Renal cortex interstitium (tissue), 11 donors: ENCODE measurements around the gene UMAD1. TPM values are rescaled to one million over a fixed set of nuclear protein-coding genes. Genes with fewer than 3 reads are reported as not detected.
A peak's percentile ranks its signal among the peaks of the same experiment; 100 is the strongest.

ENCODE experiments used
- DNase-seq, 11 donors: peaks; one replicate each; pipeline ENCODE4 v3.0.0-alpha.2; 2013; ENCODE audit warnings: low read depth in 9 of 11, low spot score in 4 of 11; ENCODE audit errors: extremely low read depth in 1 of 11
- polyA plus RNA-seq, 3 donors: library from polyadenylated mRNA; unstranded; fragments of 120-200 nt; gene quantifications; one replicate each; pipeline ENCODE4 v1.2.1, GENCODE V29; 2013; ENCODE audit not compliant: insufficient read length in 3 of 3

UMAD1 gene
- polyA plus RNA-seq, 3 donors, result 18.4 to 21.3 (median 20.8) TPM

DNA sequence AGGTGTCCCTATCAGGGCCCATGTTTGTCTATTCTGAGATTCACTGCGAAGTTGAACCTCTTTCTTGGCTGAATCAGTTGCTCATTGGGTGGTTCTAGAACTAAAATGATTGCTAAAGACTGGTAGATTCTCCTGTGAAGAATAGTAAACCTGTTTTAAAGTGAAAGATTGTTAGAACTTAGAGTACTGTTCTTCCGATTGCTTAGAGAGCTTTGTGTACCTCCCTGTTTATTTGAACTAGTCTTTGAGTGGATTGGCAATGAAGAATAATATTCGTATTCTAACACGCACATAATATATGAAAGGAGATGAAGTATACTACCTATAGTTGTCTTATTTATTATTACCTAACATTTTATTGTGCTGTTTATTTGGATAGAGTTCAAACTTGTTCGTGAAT lies 202.7 kb downstream of the UMAD1 start:
- no peak for DNase-seq

DNA sequence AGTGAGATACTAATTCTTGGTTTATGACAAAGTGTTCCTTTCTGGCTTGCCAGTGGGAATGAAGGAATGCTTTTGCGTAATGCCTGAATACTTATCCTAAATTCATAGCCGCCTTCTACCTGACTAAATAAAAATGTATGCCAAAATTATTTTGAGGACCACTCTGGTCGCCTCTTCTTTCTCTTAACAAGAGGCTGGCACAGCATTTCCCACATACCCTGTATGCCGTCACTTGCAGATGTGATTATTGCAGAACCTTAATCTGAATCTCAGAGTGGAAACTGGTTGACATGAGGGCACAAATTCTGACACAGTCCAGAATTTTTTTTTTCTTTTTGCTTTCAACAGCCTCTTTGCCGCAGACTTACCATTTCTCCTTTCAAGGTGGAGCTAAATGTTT lies 203.4 kb downstream of the UMAD1 start:
- DNase-seq, result no peak

DNA sequence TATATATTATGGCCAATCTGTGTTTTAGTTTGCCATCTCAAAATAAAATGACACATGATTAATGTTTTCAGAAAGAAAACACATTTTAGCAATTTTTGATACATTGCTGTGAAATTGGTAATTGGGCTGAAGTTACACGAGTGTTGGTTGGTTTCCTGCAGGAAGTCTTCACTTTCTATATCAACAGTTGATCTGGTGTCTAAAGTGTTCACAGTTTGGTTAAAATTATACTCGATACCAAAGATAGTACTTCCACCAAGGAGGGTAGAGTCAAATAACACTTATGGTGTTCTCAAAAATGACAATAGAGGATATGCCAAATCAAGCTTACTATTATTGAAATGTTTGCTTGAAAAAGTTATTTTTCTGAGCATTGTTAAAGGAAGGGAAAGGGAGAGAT lies 207.7 kb downstream of the UMAD1 start:
- DNase-seq, result no peak

DNA sequence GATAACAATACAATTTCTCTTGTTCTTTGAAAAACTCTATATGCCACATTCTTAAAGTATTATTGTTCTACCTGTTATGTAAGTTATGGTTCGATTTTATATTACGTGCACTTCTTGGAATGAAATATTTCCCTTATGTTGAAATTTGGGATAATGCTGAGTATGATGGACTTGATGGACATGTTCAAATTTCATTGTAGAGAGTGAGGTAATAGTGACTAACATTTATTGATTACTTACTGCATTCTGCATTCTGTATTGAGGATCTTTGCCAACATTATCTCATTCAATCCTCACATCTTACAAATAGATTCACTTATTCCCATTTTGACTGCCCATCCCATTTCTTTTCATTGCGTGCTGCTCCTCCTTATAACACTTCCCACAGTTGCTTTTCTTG lies 208.3 kb downstream of the UMAD1 start:
- DNase-seq, result no peak

DNA sequence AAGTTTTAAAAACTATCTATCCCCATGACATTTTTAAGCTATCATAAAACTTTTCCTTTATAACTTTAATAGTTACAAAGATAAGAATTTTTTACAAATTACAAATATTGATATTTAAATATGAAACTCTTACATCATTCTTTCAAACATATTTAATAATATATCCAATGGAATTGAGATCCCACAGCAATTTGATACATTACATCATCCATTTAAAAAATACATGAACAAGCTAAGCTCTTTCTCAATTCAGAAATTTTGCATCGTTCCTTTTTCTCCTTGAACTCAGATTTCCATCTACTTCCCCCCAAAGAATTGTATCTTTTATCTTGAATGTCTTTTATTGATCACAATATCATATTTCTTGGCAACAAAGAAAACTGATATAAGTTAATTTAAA lies 209.6 kb downstream of the UMAD1 start:
- no peak for DNase-seq

DNA sequence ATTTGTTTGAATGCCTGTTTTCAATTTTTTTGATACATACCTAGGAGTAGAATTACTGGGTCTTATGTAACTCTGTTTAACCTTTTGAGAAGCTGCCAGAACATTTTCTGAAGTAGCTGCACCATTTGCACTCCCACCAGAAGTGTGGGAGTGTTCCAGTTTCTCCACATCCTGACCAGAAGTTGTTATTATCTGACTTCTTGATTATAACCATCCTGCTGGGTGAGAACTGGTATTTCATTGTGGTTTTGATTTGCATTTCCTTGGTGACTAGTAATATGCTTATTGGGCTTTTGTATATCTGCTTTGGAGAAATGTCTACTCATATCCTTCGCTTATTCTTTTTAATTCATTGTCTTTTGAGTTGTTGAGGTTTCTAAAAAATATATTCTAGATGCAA lies 210.8 kb downstream of the UMAD1 start:
- DNase-seq, result no peak

DNA sequence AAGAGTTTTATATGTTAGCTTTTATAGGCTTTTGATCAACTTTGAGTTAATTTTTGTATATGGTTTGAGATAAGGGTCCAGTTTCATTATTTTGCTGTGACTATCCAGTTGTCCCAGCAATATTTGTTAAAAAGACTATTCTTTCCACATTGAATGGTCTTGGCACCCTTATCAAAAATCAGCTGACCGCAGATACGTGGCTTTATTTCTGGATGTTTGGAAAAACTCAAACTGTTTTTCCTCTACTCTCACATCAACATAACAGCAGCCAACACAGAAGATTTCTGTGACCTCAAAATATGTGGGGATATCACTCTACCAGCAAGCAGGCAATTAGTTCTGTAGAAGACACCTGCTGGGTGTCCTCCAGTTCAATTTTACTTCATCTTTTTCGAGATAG lies 211.4 kb downstream of the UMAD1 start:
- DNase-seq, result no peak

DNA sequence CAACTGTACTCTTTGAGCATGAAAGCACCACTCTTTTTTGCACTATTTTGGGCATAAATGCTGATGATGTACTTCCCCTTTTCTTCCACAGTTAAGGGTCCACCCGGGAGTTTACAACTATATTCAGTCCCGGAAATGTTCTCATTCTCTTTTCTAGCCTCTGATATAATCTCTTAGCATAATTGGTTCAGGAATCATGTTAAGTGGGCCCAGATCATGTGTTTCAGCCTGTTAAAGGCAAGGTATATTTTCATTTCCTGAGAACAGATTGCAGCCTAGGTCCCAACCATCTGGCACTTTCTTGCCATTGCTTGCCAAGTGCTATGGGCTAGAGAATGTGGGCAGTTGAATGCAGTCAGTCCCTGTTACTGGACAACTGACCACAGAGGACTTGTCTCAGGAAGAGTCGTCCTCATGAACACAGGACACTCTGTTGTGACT lies 216.6 kb downstream of the UMAD1 start:
- no peak for DNase-seq

DNA sequence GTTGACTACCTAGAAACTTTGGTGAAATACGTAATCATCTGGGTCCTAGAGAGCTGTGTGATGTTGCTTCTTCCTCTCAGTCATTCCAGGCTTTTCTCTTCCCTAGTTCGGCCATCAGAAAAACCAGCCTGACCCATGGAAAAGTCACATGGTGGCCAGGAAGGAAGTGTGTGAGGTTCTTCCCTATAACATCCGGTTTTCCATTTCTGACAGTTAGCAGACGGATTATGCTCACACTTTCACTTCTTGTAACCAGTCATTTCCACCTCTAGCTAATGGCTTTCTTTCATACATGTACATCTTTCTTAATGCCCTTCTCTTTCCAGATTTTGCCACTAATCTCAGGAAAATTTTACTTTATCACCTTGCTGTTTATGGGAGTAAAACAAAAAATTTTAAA lies 218.0 kb downstream of the UMAD1 start:
- DNase-seq, result no peak

DNA sequence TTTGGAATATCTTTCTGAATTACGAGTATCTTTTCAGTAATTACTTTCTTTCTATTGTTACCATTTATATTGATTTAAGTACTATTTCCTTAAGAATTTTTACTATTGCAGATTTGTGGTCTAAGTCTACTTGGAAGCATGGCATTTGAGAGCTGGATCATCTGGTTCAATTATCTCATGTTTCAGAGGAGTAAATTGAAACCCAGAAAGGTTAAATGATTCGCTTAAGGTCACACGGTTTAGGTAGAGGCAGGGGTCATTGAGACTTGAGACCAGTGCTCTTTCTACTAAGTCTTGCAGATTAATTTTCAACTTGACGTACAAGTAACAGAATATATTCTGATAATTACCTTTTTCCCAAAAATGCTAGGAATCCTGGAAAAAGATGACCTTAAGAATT lies 218.9 kb downstream of the UMAD1 start:
- DNase-seq, result no peak

DNA sequence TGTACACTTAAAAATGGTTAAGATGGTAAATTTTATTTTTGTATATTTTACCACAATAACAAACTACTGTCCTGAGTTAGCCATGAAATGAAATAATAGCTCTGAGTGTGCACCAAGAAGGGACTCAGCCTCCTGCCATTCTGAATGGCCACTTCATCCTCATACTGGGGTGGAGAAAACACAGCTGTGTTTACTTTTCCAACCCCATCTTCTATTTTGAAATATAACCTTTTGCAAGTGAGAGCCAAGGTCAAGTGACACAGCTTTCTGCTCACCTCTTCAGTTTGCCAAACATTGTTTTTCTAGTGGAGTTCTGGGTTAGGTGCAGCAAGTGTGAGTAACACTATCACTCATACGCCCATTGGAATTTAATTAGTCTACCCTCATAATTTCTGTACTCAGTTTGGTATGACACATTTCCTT lies 220.7 kb downstream of the UMAD1 start:
- peak in 7 of 11 donors; percentile 3 to 31 (median 18) for DNase-seq

DNA sequence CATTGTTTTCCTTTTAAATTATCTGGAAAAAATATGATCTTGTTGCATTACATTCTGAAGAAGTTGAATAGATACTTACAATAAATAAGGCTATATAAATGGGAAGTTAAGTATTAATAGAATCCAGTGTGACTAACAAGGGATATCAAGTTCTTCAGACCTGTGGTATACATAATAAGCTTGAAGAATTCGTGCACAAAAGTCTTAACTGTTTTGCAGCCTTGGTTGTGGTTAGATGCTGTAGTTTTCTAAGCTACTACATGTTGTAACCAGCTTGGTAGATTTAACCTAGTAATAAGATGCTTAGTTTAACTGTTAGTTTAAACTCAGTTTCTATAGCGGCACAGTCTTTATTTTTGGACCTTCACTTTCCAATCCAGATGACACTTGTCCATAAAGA lies 221.8 kb downstream of the UMAD1 start:
- DNase-seq, result no peak

DNA sequence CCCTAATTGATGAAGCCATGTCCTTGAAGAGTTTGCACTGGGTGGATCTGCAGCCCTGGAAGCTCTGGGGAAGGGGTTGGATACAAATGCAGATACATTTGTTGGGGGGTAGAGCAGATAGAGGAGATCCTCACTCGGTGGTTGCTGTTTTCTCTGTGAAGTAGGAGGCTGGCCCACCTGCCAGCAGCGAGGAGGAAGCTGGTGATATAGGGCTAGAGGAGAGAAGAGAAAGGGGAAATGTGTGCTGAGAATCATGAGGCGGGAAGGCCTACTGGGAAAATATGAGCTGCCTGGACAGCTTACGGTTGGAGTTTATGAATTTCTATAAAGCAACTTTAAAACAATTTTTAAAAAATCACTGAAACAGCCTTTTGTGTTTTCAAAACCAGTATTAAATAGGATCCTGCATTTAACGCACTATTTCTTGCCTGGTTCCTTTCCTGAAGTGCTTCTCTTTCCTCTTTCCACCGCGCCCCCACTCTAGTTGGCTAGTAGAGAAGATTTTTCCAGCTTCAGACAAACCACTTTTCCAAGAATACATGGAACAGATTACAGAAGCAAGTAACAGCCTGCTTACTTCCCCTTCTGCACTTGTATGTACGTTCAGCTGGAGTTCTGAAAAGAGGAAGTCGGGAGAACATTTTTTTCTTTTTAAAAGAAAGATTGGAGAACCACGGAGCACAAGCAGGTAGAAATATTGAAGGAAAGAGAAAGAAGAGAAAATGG lies 227.5 kb downstream of the UMAD1 start:
- no peak for DNase-seq

DNA sequence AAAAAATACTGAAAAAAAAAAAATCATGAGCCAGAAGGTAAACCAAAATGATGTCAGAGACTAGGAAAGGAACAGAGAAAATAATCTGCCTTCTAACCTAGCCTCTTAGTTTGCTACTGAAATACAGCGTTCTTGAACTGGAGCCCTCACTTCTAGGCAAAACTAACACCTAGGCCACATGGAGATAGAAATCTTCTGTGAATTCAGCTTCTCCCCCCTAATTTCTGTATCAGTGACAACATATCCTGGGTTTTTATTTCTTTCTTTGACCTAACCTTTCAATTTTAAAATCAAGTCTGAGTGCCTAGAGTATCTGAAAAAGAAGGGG lies 228.0 kb downstream of the UMAD1 start:
- no peak for DNase-seq

DNA sequence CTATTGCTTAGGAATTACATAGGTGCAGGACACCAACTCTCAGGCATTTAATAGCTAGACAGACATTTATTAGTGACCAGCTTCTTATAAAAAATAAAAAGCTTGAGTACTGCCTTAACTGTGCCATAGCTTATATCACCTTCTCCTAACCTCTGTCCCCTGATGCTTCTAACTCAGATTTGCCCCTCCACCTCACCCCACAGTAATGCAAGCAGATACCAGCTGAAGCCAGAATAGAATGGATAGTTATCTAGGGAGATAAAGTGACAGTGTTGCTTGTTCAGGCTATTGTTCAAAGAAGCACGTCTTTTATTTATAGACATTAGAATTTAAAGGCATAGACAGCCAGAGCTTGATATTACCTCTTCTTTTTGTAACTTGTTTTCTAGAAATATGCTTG lies 228.5 kb downstream of the UMAD1 start:
- DNase-seq, result no peak

DNA sequence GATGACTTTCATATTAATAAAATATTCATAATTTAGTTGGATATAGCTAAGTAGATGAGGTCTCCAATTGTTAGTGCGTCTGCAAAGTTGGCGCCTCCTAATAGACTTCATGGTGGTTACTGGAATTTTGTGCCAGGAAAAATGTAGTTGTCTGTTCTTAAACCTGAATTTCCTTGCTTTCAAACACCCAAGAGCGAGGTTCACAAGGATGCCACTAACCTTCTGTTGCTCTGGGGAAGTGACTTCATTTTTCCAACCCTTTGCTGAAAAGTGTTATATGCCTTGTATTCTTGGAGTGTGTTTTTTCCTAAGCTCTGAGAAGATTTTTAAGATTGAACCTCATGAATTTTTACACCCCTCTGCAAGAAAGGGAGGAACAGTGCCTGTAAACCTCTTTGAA lies 229.1 kb downstream of the UMAD1 start:
- DNase-seq, result no peak

DNA sequence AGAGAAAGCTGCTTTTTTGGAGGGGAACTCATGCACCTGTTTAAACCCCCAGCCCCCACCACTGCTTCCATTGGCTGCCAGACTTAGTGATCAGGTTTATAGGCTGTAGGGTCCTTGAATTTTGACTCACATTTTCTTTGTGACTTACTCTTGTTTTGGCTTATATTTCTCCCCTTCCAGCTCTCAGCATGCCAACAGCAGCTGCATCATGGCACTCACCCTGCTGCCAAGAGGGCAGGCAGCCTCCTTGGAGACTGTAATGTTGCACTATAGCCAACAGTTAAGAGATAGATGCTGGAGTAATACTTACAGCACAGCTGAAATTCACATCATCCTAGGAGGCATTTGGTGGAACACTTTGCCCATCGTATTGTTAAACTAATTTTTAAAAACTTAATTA lies 230.0 kb downstream of the UMAD1 start:
- no peak for DNase-seq

DNA sequence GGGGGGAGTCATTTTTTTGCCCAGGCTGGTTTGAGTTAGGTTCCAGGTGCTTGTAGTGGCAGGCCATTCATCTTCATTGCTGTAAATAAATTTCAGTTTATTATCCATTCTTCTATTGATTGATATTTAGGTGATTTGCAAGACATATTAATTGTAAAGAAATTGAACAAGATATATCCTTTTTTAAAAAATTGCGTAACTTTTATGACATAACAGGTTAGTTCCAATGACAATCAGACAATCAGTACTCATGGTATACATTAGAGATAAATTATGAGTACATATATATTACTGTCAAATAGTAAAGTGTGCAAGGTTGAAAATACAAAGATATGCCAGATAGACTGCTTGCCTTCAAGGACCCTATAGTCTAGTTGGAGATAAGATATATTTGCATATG lies 235.9 kb downstream of the UMAD1 start:
- DNase-seq, result no peak

DNA sequence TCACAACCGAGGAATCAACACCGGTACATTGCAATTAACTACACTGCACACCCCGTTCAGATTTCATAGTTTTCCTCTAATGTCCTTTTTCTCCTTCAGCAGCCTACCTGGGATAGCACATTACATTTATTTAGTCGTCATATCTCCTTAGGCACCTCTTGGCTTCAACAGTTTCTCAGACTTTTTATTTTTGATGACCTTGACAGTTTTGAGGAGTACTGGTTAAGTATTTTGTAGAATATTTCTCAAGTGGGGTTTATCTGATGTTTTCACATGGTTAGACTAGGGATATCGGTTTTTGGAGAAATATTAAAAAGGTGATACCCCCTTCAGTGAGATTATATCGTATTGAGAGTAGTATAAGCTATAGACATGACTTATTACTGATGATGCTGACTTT lies 241.0 kb downstream of the UMAD1 start:
- no peak for DNase-seq

DNA sequence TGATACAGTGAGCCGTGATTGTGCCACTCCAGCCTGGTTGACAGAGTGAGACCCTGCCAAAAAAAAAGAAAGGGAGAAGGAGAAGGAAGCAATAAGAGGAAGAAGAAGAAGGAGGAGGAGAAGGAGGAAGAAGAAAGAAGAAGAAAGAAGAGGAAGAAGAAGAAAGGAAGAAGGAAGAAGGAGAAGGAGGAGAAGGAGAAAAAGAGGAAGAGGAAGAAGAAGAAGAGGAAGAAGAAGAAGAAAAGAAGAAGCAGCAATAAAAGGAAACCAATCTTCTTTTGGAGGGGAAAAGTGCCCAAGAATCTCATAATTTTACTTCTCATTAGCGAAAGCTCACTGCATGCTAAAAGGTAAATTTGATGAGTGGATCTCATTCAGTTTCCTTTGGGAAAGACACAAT lies 242.3 kb downstream of the UMAD1 start:
- no peak for DNase-seq

DNA sequence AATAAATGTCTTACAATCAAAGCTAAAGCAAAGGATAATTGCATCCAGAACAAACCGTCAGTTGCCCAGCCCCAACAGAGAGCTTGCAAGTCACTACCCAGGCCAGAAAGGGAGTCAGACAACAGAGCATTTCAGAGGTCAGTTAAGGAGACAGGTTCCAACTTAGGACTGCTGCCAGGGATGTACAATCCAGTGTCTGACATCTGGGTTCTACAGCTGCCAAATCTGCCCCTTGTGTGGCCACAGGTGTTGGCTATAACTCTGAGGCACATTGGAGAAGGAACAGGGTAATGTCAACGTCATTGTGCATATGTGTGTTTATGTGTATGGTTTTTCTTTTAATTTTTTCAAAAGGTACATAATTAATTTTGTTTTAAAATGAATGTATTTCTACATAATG lies 242.8 kb downstream of the UMAD1 start:
- DNase-seq, result no peak

DNA sequence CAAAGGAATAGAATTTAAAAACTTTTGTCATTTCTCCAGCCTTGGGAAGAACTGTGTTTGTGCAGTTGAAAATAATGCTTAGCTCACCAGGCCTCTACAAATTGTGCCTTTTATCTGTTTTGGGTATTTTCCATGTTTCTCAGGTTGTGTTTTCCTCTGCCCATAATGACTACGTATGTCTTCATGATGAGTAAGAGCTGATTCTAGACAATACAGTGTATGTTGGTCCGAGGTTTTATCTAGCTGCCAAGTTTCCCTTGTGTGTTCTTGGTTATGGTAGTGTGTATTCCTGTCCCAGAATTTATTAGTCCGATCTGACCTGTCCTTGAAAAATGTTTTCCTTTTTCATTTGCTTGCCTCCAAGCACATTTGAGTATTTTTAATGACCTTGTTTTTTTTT lies 244.3 kb downstream of the UMAD1 start:
- no peak for DNase-seq
